GM18909 (cell line): ENCODE measurements around the gene MVB12A.

ENCODE experiments used
- ATAC-seq: cut with Tn5 transposase; IDR thresholded peaks from one replicate; pipeline ENCODE4 v1.9.1; 2021; ENCODE audit warnings: mild to moderate bottlenecking; ENCODE audit not compliant: unreplicated experiment, poor library complexity

MVB12A gene

DNA sequence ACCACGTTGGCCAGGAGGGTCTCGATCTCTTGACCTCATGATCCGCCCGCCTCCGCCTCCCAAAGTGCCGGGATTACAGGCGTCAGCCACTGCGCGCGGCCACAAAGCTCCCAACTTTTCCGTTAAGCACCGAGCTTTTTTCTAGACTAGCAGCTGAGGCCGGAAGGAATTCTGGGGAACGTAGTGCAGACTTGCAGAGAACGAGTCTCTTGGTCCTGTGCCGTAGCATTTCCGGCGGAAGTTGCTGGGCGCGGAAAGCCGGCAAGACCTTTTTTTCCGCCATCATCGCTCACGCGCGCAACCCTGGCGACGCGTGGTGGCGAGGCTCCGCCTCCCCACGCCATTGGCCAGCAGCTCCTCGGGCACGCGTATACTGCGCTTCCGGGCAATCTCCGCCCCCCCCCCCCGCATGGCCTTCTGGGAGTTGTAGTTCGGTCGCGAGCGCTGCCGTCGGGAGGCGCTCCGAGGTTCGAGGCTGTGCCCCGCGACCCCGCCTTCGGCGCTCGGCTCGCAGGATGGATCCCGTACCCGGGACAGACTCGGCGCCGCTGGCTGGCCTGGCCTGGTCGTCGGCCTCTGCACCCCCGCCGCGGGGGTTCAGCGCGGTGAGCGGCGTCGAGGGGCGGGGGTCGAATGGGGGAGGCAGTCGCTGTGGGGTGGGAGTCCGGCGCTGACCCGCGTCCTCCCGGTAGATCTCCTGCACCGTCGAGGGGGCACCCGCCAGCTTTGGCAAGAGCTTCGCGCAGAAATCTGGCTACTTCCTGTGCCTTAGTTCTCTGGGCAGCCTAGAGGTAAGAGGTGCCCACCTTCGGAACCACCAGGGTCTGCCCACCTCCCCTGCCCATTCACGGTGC, at the start of gene MVB12A:
Gene MVB12A (plus strand): TSS at position 427 of the 854 bp plus-strand sequence. CDS start 89 bp downstream, at position 516.
- ATAC-seq = peak; percentile 87

DNA sequence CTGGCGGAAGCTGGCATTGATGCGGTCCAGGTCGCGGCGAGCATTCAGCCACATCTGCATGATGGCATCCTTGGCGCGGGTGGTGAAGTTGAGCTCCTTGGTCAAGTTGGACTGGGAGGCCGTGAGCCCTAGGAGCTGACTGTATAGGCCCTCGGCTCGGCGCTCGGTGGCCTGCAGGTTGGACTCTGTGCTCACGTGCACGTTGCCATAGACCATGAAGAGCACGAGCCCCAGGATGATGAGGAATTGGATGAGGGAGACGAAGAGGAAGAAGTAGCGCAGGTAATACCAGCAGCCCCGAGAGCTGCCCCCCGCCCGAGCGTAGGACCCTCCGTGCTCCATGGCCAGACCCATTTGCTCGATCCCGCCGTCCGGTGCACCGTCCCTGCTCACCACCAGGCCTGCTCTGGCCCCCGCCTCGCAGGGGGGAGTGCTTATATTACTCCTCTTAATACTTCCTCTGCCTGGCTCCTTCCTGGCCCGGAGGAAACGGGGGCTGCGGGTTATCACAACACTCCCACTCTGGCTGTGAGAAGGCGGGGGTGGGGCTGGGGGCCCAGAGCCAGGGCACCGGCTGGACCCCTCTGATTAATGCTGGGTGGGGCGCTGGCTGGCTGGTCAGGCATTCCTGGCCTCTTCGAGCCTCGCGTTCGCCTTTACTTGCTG, 42.8 kb upstream of the MVB12A start, which contains the start of gene PLVAP:
Gene PLVAP (minus strand): TSS at position 408 of the 666 bp plus-strand sequence. CDS start 54 bp downstream, at position 354.
- ATAC-seq = no peak

DNA sequence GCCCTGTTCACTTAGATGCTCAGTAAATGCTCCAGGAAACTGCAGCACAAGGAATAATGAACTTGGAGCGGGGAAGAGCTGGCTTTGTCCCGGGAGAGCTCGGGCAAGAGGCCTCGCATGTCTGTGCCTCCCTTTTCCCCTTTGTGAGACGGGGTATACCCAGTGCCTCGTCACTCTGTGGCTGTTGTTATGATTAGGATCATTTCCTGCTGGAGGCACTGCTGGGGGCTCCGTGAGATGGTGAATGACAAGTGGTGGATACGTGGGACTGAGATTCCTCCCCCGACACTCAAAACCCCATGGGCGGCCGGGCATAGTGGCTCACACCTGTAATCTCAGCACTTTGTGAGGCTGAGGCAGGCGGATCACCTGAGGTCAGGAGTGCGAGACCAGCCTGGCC, 41.6 kb upstream of the MVB12A start:
- no peak for ATAC-seq

DNA sequence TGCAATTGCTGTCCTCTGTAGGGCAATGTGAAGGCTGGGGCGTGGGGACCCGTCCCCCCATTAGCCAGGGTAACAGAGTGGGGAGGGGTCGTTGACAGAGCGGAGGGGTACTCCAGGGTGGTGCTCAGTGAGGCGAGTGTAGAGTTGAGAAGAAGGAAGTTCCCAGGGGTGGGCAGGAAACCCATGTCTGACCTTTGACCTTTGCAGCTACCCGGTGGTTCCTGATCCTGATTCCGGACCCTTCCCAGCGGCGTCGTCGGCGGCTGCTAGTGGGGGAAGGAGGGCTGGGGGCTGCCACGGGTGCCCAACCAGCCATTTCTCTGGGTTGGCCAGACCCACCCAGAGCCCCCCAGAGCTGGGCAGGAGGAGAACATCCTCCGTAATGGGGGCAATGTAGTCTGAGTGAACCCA, 40.6 kb upstream of the MVB12A start:
- no peak for ATAC-seq

DNA sequence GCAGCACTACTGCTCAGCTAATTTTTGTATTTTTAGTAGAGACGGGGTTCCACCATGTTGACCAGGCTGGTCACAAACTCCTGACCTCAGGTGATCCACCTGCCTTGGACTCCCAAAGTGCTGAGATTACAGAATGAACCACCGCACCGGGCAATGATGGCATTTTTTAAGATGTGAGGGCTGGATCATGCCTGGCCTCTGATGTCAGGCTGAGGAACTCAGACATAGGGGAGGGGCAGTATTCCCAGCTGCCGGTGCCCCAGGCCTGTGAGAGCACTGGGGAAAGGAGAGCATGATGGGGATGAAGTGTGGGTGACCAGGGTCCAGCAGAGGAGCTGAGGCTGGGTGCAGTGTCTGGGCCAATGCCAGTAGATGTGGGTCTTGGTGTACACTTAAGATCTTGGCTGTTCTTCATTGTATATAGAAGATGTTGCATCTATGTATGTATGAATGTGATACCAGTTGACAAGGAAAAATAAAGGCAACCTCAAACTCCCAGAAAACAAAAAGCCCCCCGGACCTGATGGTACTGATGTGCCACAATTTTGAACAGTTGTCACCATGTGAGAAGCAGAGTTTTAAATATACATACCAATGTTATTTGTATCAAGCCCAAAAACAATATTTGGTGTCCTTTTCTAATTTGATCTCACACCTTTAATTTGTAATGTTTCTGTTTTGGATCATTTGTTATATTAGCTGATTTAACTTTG, 39.3 kb upstream of the MVB12A start:
- no peak for ATAC-seq

DNA sequence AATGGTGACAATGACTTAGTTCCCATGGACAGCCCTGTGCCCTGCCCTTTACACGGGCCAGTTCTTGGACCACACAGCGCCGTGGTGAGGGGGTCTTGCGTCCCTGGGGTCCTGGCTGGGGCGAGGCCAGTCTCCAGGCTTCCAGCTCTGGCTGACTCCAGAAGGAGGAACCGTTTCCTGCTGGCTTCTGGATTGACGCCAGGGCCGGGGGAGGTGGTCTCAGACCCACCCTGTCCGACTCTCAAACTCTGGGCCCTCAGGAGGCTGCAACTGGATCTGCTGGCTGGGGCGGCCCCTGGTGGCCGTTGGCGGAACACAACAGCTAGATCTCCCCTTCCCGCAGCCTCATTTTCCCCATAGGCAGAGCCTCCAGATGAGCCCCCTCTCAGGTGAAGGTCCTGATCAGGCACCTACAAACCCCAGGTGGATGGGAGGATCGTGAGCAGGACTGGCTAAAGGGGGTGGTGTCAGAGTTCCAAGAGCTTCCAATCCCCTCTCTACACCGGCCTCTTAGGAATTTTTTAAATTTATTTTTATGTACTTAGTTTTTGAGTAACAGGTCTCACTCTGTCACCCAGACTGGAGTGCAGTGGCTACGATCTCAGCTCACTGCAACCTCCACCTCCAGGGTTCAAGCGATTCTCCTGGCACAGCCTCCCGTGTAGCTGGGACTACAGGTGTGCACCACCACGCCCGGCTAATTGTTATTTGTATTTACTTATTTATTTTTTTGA, 33.8 kb upstream of the MVB12A start:
- ATAC-seq = no peak

DNA sequence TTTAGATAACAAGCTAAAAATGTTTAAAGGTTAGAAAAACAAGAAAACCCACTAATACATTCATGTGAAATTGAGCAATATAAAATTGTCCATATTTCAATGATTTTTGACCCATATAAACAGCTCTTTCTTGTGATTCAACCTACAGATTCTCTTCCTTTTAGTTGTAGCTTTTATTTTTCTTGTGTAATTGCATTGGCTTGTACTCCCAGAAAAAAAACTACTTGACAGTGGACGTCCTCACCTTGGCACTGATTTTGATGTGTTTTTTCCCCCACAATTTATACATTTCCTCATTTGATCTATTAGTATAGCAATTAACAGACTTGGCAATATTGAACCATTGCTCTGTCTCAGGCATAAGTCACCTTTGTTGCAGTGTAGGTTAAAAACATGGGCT, 30.6 kb upstream of the MVB12A start:
- ATAC-seq = no peak

DNA sequence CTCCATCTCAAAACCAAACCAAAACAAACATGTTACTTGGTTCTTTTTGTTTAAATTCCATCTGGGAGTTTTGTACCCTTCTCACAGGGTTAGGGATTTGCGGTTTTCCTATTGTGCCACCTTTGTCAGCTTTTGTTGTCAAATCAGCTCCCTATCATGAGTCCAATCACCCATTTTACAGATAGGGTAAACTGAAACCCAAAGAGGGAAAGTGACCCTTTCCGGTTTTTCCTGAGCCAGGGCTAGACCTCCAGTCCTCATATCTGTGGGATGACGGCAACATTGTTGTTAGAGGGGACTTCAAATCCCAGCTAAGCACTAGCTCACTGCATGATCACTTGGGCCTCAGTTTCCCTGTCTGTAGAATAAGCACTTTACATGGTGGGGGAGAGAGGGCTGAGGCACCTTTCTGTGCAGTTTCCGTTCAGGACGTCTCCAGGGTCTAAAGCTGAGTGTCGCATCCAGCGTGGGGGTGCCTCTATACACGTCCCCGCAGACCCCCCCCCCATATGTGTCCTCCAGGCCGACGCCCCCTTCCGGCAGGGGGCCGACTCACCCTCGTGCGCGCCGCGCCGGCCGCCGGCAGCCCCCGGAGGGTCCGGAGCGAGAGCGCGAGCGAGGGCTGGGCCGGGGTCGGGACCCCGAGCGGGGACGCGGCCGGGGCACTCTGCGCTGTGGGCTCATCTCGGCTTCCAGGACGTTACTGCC, 29.7 kb upstream of the MVB12A start:
- no peak for ATAC-seq

DNA sequence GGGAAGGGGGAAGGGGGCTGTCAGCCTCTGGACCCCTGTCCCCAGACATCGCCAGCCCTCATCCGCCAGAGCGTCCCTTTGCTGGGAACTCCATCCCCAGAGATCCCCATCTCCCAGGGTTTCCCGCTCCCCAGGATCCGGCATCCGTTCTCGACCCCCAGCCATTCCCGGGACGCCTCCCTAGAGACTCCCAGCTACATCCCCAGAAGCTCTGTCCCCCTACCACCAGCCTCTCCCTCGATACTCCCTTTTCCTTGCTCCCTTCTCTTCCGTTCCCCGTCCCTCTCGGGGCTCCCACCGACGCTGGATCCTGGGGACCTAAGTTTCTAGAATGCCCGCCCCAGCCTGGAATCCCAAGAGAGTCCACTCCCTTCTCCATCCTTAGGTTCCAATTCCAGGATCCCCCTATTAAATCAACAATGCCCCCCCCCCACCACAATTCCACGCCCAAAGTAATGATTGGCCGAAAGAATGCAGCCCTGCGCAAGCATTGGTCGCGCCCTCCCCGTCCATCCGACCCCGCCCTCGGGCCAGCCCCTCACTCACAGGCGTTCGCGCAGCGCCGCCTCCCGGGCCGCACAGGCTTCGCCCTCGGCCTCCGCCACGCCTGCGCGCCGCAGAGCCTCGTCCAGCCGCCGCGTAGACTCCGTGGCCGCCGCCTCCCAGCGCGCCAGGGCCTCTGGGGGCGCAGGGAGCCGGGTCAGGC, 29.0 kb upstream of the MVB12A start:
- peak; percentile 86 for ATAC-seq

DNA sequence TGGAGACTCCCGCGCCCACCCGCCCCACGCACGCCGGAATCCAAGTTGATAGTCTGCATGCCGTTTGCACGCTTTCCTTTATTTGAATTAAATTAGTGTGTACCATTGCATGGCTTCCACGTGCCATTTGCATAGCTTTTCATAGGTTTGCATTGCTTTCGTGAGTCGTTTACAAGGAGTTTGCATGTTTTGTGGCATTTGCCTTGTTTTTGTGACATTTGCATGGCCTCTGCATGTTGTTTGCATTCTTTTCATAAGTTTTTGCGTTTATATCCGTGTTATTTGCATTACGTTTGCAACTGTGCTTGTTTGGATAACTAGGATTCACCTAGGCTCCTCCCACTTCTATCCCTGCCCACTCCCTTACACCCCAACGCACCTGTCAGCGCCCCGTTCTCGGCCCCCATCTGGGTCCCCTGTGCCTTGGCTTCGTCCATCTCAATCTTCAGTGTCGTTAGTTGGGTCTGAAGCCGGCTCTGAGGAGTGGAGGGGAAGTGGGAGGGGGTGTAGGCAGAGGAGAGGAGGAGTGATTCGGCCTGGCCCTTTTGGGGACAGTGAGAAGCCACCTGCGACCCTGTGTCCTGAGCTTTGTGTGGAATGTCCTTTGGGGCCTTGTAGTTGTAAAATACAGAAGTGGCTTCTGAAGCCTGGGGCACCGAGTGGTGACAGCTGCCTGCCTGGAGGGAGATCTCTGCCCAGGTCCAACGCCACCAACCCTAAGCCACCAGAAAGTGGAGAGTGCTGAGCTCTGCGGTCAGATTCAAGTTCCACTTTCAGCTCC, 28.3 kb upstream of the MVB12A start:
- no peak for ATAC-seq

DNA sequence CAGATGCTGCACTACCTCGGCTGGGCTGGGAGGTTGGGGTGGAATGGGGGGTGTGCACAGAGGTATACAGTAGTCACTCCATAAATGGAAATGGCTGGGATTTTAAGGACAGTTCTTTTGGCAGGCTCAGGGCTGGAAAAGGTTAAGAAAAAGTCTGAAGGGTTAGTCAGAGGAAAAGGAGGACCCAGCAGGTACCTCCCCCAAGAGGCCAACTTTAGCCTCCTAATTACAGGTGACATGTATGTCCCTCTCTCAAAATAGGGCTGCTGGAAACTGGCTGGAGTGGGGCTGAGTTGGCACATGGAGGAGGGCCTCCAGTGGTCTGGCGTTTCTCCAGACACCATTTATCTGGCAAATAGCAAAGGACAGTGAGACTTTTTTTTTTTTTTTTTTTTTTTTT, 26.8 kb upstream of the MVB12A start:
- no peak for ATAC-seq

DNA sequence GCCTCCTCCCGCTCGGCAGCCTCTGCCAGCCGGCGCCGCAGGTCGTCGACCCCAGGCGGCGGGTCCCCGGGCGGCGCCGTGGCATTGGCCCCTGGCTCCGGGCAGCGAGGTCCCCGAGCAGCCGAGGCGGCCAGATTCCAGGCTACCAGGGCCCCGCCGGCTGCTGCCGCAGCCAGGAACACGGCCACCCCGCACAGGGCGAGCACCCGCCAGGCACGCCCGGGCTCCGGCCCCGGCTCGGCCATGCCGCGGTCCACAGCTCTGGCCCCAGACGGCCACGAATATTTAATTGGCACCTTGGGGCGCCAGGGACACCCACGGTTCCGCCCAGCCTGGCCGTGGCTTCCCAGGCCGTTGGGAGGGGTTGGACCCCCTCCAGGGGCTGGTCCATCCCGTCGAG, 25.9 kb upstream of the MVB12A start, which contains the start of gene CCDC194:
Gene CCDC194 (minus strand): TSS at position 283 of the 400 bp plus-strand sequence. CDS start 38 bp downstream, at position 245.
- no peak for ATAC-seq

DNA sequence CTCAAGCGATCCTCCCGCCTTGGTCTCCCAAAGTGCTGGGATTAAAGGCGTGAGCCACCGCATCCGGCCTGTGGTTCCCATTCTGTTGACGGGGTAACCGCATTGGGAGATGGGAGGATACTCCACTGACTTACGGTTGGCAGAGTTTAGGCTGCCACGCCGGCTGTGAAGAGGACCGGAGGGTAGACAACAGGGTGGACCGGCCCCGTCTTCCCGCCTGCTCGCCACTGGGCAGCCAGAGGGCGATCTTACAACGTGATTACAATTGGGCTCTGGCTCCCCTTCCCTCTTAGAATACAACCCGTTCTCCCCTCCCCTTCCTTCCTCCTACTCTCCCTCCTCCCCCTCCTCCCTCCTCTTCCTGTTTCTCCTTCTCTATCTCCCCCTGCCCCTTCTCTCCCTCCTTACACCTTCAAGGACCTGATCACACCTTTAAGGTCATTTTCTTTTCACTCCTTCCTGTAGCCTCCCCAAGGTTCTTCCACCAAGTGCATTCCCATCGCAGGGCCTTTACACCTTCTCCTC, 24.9 kb upstream of the MVB12A start:
- no peak for ATAC-seq

DNA sequence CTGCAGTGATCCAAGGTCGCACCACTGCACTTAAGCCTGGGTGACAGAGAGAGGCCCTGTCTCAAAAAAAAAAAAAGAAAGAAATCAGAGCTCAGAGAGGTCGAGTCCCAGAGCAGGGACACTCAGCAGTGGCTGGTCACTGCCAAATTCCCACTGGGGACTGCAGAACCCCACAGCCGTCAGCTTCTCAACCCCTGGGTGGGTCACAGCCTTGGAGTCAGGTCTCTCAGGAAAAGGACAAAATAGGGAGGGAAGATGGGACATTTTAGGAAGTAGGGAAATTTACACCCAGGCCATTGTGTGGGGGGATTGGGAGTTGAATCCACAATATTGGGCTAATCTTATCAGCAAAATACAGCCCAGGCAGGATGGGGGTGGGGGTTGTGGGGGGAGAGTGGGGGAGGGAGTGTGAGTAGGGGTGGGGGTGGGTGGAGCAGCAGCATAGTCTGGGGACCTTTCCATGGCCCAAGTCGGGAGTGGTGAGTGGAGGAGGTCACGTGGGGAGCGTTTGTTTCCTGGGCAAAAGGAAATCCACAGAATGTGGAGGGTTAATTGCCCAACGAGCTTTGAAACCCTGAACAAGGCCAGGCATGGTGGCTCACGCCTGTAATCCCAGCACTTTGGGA, 20.8 kb upstream of the MVB12A start:
- no peak for ATAC-seq

DNA sequence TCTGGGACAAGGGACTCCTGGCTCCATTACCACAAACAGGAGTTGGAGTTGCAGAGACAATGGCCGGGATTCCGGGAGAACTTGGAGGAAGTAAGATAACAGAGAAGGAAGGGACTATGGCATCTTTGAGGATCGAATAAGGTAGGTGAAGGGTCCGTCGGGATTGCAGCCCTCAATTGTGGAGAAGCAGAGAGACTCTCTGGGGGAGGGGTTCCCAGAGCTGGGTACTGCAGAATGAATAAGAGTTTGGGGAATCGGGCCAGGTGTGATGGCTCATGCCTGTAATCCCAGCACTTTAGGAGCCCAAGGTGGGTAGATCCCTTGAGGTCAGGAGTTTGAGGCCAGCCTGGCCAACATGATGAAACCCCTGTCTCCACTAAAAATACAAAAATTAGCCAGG, 18.2 kb upstream of the MVB12A start:
- ATAC-seq = no peak

DNA sequence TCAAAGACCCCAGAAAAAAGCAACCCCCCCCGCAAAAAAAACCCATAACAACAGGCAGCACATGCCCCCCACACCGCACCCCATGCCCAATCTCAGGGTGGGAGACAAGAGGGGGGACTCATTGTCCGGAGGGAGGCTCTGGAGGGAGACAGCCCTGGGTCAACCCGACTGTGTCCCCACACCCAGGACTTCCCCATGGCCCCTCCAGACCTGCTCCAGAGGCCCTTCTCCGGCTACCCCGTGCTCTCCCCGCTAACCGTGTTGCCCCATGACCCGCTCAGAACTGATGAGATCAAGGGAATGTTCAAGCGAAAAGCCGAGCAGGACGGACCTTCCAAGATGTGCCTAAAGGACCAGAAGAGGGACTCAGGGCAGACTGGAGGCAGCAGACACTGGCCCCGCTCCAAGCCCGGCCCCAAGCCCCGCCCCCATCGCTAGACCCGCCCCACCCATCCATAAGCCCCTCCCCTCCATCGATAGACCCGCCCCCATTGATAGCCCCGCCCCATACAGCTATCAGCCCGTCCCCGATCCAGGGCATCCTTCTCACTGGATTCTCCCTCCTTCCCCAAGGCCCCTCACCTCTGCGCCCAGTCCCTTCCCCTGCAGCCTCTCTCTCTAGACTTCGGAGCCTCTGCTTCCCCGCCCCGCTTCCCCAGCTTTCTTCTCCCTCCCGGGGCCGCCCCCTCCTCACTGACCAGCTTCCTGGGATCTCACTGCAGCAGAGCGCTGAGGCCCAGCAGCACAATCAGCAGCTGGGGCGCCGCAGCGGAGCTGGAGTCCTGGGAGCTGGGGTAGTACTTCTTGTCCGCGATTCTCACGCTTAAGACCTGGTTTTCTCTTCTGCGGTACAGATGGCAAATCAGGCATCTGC, 16.6 kb upstream of the MVB12A start:
- ATAC-seq = no peak

DNA sequence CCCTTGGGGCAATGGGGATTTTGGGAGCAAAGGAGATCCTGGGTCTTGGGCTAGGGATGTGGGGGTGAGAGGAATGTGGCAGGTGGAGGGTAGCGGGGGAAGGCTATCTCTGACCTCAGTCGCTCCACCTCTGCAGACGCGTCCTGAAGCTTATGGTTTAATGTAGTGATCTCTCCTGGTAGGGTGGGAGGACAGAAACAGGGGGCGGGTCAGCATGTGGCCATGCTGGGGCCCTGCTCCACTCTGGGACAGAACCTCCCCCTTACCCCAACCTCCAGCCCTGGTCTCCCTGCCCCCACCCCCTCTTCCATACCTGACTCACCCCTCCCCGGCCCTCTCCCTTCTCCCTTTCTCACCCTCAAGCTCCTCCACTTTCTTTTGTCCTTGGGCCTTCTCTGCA, 15.8 kb upstream of the MVB12A start:
- ATAC-seq = no peak
